Liver (tissue), 9 donors: ENCODE data around the gene GLRA3. TPM values are rescaled to one million over a fixed set of nuclear protein-coding genes. Genes with fewer than 3 reads are reported as not detected.

Experiments
- DNase-seq: peaks from one replicate; pipeline ENCODE4 v3.0.0-alpha.2; 2017; ENCODE audit warnings: low spot score
- H3K27ac ChIP-seq, 2 donors: one replicate each; pipeline ENCODE4 v1.7.0; 2013; ENCODE audit warnings: inconsistent platforms in 2 of 2, low read length in 2 of 2, control low read depth in 1 of 2, low read depth in 1 of 2, mild to moderate bottlenecking in 1 of 2
- H3K27me3 ChIP-seq, 4 donors: one replicate each; pipeline versions ENCODE4 v1.6.1 to v1.7.0; 2013; ENCODE audit warnings: low read length in 3 of 4, inconsistent platforms in 1 of 4, mild to moderate bottlenecking in 1 of 4, moderate library complexity in 1 of 4; ENCODE audit not compliant: control insufficient read depth in 4 of 4, insufficient read depth in 4 of 4
- H3K36me3 ChIP-seq, 4 donors: one replicate each; pipeline versions ENCODE4 v1.6.1 to v1.7.0; 2013; ENCODE audit warnings: low read length in 3 of 4, mild to moderate bottlenecking in 3 of 4, low read depth in 1 of 4, moderate library complexity in 1 of 4; ENCODE audit not compliant: control insufficient read depth in 4 of 4, insufficient read depth in 3 of 4
- H3K4me1 ChIP-seq, 4 donors: one replicate each; pipeline versions ENCODE4 v1.6.1 to v1.7.0; 2013; ENCODE audit warnings: low read length in 3 of 4, mild to moderate bottlenecking in 3 of 4, moderate library complexity in 1 of 4; ENCODE audit not compliant: control insufficient read depth in 4 of 4, insufficient read depth in 4 of 4
- H3K4me3 ChIP-seq, 3 donors: one replicate each; pipeline versions ENCODE4 v1.6.1 to v1.7.0; 2013; ENCODE audit warnings: low read length in 3 of 3, control low read depth in 1 of 3, low read depth in 1 of 3, mild to moderate bottlenecking in 1 of 3
- H3K9ac ChIP-seq, 2 donors: one replicate each; pipeline ENCODE4 v1.7.0; 2013; ENCODE audit warnings: low read length in 2 of 2, mild to moderate bottlenecking in 2 of 2, moderate library complexity in 2 of 2, control low read depth in 1 of 2, low read depth in 1 of 2
- H3K9me3 ChIP-seq, 4 donors: one replicate each; pipeline versions ENCODE4 v1.6.1 to v1.7.0; 2013; ENCODE audit warnings: low read length in 3 of 4; ENCODE audit not compliant: control insufficient read depth in 4 of 4
- ATF3 ChIP-seq: IDR thresholded peaks from 2 replicates; pipeline ENCODE4 v1.6.1; 2016; ENCODE audit warnings: antibody characterized with exemption
- CTCF ChIP-seq: fragments of 150-350 bp; IDR thresholded peaks from 2 replicates; pipeline ENCODE4 v1.5.1; 2017; ENCODE audit warnings: improper control_type of control experiment, low read depth, low read length; ENCODE audit not compliant: missing input control
- EGR1 ChIP-seq, 2 donors: IDR thresholded peaks; 2 replicates each; pipeline ENCODE4 v1.6.1; 2016 to 2018; ENCODE audit warnings: antibody characterized with exemption in 2 of 2, low read depth in 2 of 2
- FOXA1 ChIP-seq: IDR thresholded peaks from 2 replicates; pipeline ENCODE4 v1.6.1; 2016; ENCODE audit warnings: antibody characterized with exemption
- FOXA2 ChIP-seq: IDR thresholded peaks from 2 replicates; pipeline ENCODE4 v1.6.1; 2016; ENCODE audit warnings: antibody characterized with exemption
- GABPA ChIP-seq, 2 donors: IDR thresholded peaks in 1 of 2; conservative IDR thresholded peaks in 1 of 2; 2 replicates each; pipeline ENCODE4 v1.6.1; 2016; ENCODE audit warnings: antibody characterized with exemption in 2 of 2, mild to moderate bottlenecking in 1 of 2, moderate library complexity in 1 of 2
- HNF4A ChIP-seq, 2 donors: conservative IDR thresholded peaks; 2 replicates each; pipeline ENCODE4 v1.6.1; 2016; ENCODE audit warnings: antibody characterized with exemption in 2 of 2, mild to moderate bottlenecking in 2 of 2
- HNF4G ChIP-seq: IDR thresholded peaks from 2 replicates; pipeline ENCODE4 v1.6.1; 2016; ENCODE audit warnings: antibody characterized with exemption
- JUND ChIP-seq, 2 donors: IDR thresholded peaks; 2 replicates each; pipeline ENCODE4 v1.6.1; 2016; ENCODE audit warnings: antibody characterized with exemption in 2 of 2
- MAX ChIP-seq: IDR thresholded peaks from 2 replicates; pipeline ENCODE4 v1.6.1; 2016; ENCODE audit warnings: antibody characterized with exemption
- NR2F2 ChIP-seq: IDR thresholded peaks from 2 replicates; pipeline ENCODE4 v1.6.1; 2016; ENCODE audit warnings: antibody characterized with exemption
- RAD21 ChIP-seq, 2 donors: IDR thresholded peaks; 2 replicates each; pipeline ENCODE4 v1.6.1; 2016; ENCODE audit warnings: antibody characterized with exemption in 2 of 2, mild to moderate bottlenecking in 2 of 2
- REST ChIP-seq: IDR thresholded peaks from 2 replicates; pipeline ENCODE4 v1.6.1; 2016; ENCODE audit warnings: antibody characterized with exemption, mild to moderate bottlenecking
- RXRA ChIP-seq, 2 donors: IDR thresholded peaks; 2 replicates each; pipeline ENCODE4 v1.6.1; 2017 to 2018; ENCODE audit warnings: antibody characterized with exemption in 2 of 2, mild to moderate bottlenecking in 1 of 2
- SP1 ChIP-seq: IDR thresholded peaks from 2 replicates; pipeline ENCODE4 v1.6.1; 2018; ENCODE audit warnings: antibody characterized with exemption, mild to moderate bottlenecking
- TAF1 ChIP-seq: conservative IDR thresholded peaks from 2 replicates; pipeline ENCODE4 v1.6.1; 2016; ENCODE audit warnings: antibody characterized with exemption, mild to moderate bottlenecking
- YY1 ChIP-seq: IDR thresholded peaks from 2 replicates; pipeline ENCODE4 v1.6.1; 2016; ENCODE audit warnings: antibody characterized with exemption, mild to moderate bottlenecking
- ZBTB33 ChIP-seq: IDR thresholded peaks from 2 replicates; pipeline ENCODE4 v1.6.1; 2016; ENCODE audit warnings: antibody characterized with exemption
- WGBS: extraction: QIAGEN DNeasy Blood & Tissue Kit; methylation state at CpG from one replicate; pipeline ENCODE4 v1.1.7; 2013; 5-methylcytosine and 5-hydroxymethylcytosine counted together
- polyA plus RNA-seq, 2 donors: library from polyadenylated mRNA; stranded (reverse) in 1 of 2; unstranded in 1 of 2; fragments of 200-250 nt in 1 of 2; fragments of >200 nt in 1 of 2; fragmentation: Nextera tagmentation in 1 of 2; extraction: Ambion mirVana in 1 of 2; gene quantifications; one replicate each; pipeline versions ENCODE4 v1.2.1 to v1.2.3, GENCODE V29; 2013 to 2015
- total RNA-seq, 2 donors: library from RNA; depleted of rRNA; stranded (reverse); fragments of >200 nt; gene quantifications; one replicate each; pipeline ENCODE4 v1.2.3, GENCODE V29; 2014
- donor health status: healthy.
- donor health status: healthy.
- donor health status: healthy.
- donor health status: healthy.
- donor health status: healthy.

Gene GLRA3
- total and polyA plus RNA-seq, 4 donors: not detected

- WGBS: 87% methylated on average over 7 of the region's 7 CpGs
- no peak overlapping the region for H3K4me3 ChIP-seq
- H3K9ac ChIP-seq: no peak overlapping the region
- H3K9me3 ChIP-seq: no peaks in the 10 kb centered on the region
- H3K36me3 ChIP-seq: no peaks in the 10 kb centered on the region
- no peak for DNase-seq
- no peaks in the 10 kb centered on the region for H3K27me3 ChIP-seq
- H3K4me1 ChIP-seq: peaks cover 0 to 3% (median 0%) of the 10 kb centered on the region in 4 donors
- no peak overlapping the region for H3K27ac ChIP-seq
- TF ChIP-seq CTCF (no peak), RXRA (IDR thresholded peaks at IDR 0.05) (no peak), NR2F2 (no peak), GABPA (IDR thresholded peaks at IDR 0.05 in 1 of 2, conservative IDR thresholded peaks at IDR 0.05 in 1 of 2) (no peak), YY1 (no peak), HNF4G (no peak), EGR1 (IDR thresholded peaks at IDR 0.05; ENCODE audit: low read depth in 2 of 2) (no peak), HNF4A (conservative IDR thresholded peaks at IDR 0.05) (no peak), REST (no peak), FOXA2 (no peak), MAX (no peak), ZBTB33 (no peak), TAF1 (no peak), SP1 (no peak), JUND (IDR thresholded peaks at IDR 0.05) (no peak), ATF3 (no peak), FOXA1 (no peak), RAD21 (IDR thresholded peaks at IDR 0.05) (no peak)
Measured at GRCh38 chr4:174628191-174628590, 200.9 kb downstream of the GLRA3 start.
